Activated CD8-positive, alpha-beta T cell treated with anti-CD3 and anti-CD28 coated beads for 36 hours (primary cell): ENCODE results near the gene PDLIM7. TPM values are rescaled to one million over a fixed set of nuclear protein-coding genes. Genes with fewer than 3 reads are reported as not detected.

Source experiments
- ATAC-seq: fragments of 200-7000 bp; cut with Tn5 transposase; one replicate; pipeline ENCODE4 v1.10.0; 2021; ENCODE audit warnings: mild to moderate bottlenecking, moderate library complexity
- CTCF ChIA-PET: fragments of 350-600 bp; sonication (Branson Sonifier 250); formaldehyde crosslinking; loops from one replicate; lab custom pipeline; 2021; ENCODE audit warnings: antibody characterized with exemption; lab: Charles Lee
- POLR2A ChIA-PET: fragments of 350-600 bp; sonication (Branson Sonifier 250); formaldehyde crosslinking; loops from one replicate; lab custom pipeline; 2021; ENCODE audit warnings: antibody characterized with exemption; lab: Charles Lee
- DNase-seq: peaks from one replicate; pipeline ENCODE4 v3.0.0-alpha.2; 2020
- H3K27ac Mint-ChIP-seq: one replicate; pipeline ENCODE4 v1.8.0; 2021; ENCODE audit warnings: mild to moderate bottlenecking, mixed read lengths
- H3K27me3 Mint-ChIP-seq: one replicate; pipeline ENCODE4 v1.8.0; 2021; ENCODE audit warnings: mixed read lengths
- H3K36me3 Mint-ChIP-seq: one replicate; pipeline ENCODE4 v1.8.0; 2021; ENCODE audit warnings: low read depth, mixed read lengths
- H3K4me1 Mint-ChIP-seq: one replicate; pipeline ENCODE4 v1.8.0; 2021; ENCODE audit warnings: low read depth, mixed read lengths
- H3K4me3 Mint-ChIP-seq: one replicate; pipeline ENCODE4 v1.8.0; 2021; ENCODE audit warnings: mild to moderate bottlenecking, moderate library complexity, mixed read lengths
- H3K9me3 Mint-ChIP-seq: one replicate; pipeline ENCODE4 v1.8.0; 2021; ENCODE audit warnings: mixed read lengths
- CTCF ChIP-seq: fragments of 200-600 bp; IDR thresholded peaks from one replicate; pipeline ENCODE4 v1.8.0; 2022; ENCODE audit warnings: antibody characterized with exemption, mild to moderate bottlenecking
- intact Hi-C: fragments of 100-400 bp; cut with micrococcal nuclease; formaldehyde crosslinking; loops from one replicate; pipeline ENCODE4 v1.10.0; 2022
- total RNA-seq, 2 experiments: library from RNA; stranded (reverse); gene quantifications; one replicate each; pipeline ENCODE4 v1.2.3, GENCODE V29; 2021

PDLIM7 gene
- total RNA-seq, 2 experiments from 2014 or later, result 68.4 to 73.0 TPM

GRCh38 chr5:177529247-177530203 lies 32.1 kb upstream of the PDLIM7 start:
- Mint-ChIP-seq H3K27me3 (no peaks in the 10 kb centered on the region), H3K4me3 (no peak overlapping the region), H3K9me3 (no peaks in the 10 kb centered on the region), H3K4me1 (no peaks in the 10 kb centered on the region), H3K36me3 (peaks cover 13% of the 10 kb centered on the region), H3K27ac (peak overlapping the region; percentile 17)
- no peak for TF ChIP-seq CTCF
- CTCF ChIA-PET, result interaction anchor here (1.1 kb wide), 1 partner anchor 17 kb away, joined by 3 read pairs; no protein-coding TSS in a partner anchor
- intact Hi-C loops, result no loop called here
- POLR2A ChIA-PET, result interaction anchor here (1.2 kb wide), 1 partner anchor 14 kb away, joined by 3 read pairs; no protein-coding TSS in a partner anchor
- no peak for ATAC-seq
- DNase-seq, result no peak

- Mint-ChIP-seq H3K4me1 (no peaks in the 10 kb centered on the region), H3K9me3 (no peaks in the 10 kb centered on the region), H3K36me3 (peaks cover 9% of the 10 kb centered on the region), H3K27ac (no peak overlapping the region), H3K27me3 (no peaks in the 10 kb centered on the region), H3K4me3 (no peak overlapping the region)
- DNase-seq (no peak), ATAC-seq (no peak)
- intact Hi-C loops, result no loop called here
- ChIA-PET POLR2A (interaction anchor here (1.2 kb wide), 1 partner anchor 13 kb away, joined by 3 read pairs; no protein-coding TSS in a partner anchor), CTCF (no interaction called here)
- no peak for TF ChIP-seq CTCF
These were observed 31.2 kb upstream of the PDLIM7 start for GRCh38 chr5:177528631-177529030.

- Mint-ChIP-seq H3K9me3 (no peaks in the 10 kb centered on the region), H3K4me1 (no peaks in the 10 kb centered on the region), H3K27ac (no peak overlapping the region), H3K27me3 (no peaks in the 10 kb centered on the region), H3K36me3 (peaks cover 9% of the 10 kb centered on the region), H3K4me3 (no peak overlapping the region)
- ChIA-PET POLR2A (no interaction called here), CTCF (no interaction called here)
- intact Hi-C loops, result no loop called here
- TF ChIP-seq CTCF, result no peak
- ATAC-seq (no peak), DNase-seq (no peak)
These were observed 30.2 kb upstream of the PDLIM7 start for GRCh38 chr5:177527595-177527994.

GRCh38 chr5:177526791-177527190 lies 29.4 kb upstream of the PDLIM7 start:
- Mint-ChIP-seq H3K36me3 (peaks cover 5% of the 10 kb centered on the region), H3K27ac (no peak overlapping the region), H3K4me3 (no peak overlapping the region), H3K27me3 (no peaks in the 10 kb centered on the region), H3K4me1 (peaks cover under 1% of the 10 kb centered on the region), H3K9me3 (no peaks in the 10 kb centered on the region)
- ATAC-seq (no peak), DNase-seq (no peak)
- ChIA-PET CTCF (no interaction called here), POLR2A (no interaction called here)
- no peak for TF ChIP-seq CTCF
- intact Hi-C loops, result no loop called here

GRCh38 chr5:177526191-177526590 lies 28.8 kb upstream of the PDLIM7 start:
- H3K9me3 Mint-ChIP-seq, result no peaks in the 10 kb centered on the region
- H3K4me3 Mint-ChIP-seq, result no peak overlapping the region
- ChIA-PET CTCF (no interaction called here), POLR2A (no interaction called here)
- H3K27ac Mint-ChIP-seq, result no peak overlapping the region
- DNase-seq, result no peak
- H3K27me3 Mint-ChIP-seq, result no peaks in the 10 kb centered on the region
- ATAC-seq, result no peak
- peaks cover 8% of the 10 kb centered on the region for H3K36me3 Mint-ChIP-seq
- H3K4me1 Mint-ChIP-seq, result peaks cover 7% of the 10 kb centered on the region
- intact Hi-C loops, result no loop called here
- TF ChIP-seq CTCF, result no peak
